PC-9 (cell line): ENCODE results near the gene IFNL1. TPM values are rescaled to one million over a fixed set of nuclear protein-coding genes. Genes with fewer than 3 reads are reported as not detected.

ENCODE experiments used
- Bru-seq: library from RNA; stranded (reverse); fragments of 400-500 nt; gene quantifications from one replicate; lab custom pipeline; 2021; lab: Mats Ljungman, UMichigan
- BruChase-seq, 2 experiments: library from RNA; stranded (reverse); fragments of 400-500 nt; gene quantifications; one replicate each; lab custom pipeline; 2021; lab: Mats Ljungman, UMichigan
- BruUV-seq: library from RNA; stranded (reverse); fragments of 400-500 nt; replicated peaks from 2 replicates; lab custom pipeline; 2021; lab: Mats Ljungman, UMichigan
- CTCF ChIA-PET: fragments of 300-600 bp; sonication (Branson Sonifier 250); formaldehyde crosslinking; loops from one replicate; lab custom pipeline; 2022; ENCODE audit warnings: antibody characterized with exemption; lab: Charles Lee
- POLR2A ChIA-PET: fragments of 300-600 bp; sonication (Branson Sonifier 250); formaldehyde crosslinking; loops from one replicate; lab custom pipeline; 2022; ENCODE audit warnings: antibody characterized with exemption; ENCODE audit not compliant: unreplicated experiment; lab: Charles Lee
- DNase-seq, 2 experiments: peaks; one replicate each; pipeline versions ENCODE4 v3.0.0 to v3.0.0-alpha.2; 2015 to 2022; ENCODE audit warnings: mixed read lengths in 1 of 2
- H2AFZ ChIP-seq: fragments of 200-600 bp; sonication (generic); 2 replicates; pipeline ENCODE4 v1.8.1; 2017; ENCODE audit warnings: antibody characterized with exemption
- H3F3A ChIP-seq: fragments of 200-600 bp; sonication (generic); 2 replicates; pipeline ENCODE4 v1.8.1; 2017; ENCODE audit warnings: antibody characterized with exemption, mild to moderate bottlenecking, low read depth; ENCODE audit not compliant: insufficient read depth
- H3K27ac ChIP-seq: fragments of 200-600 bp; sonication (generic); 2 replicates; pipeline ENCODE4 v1.6.1; 2016; ENCODE audit warnings: mixed run types
- H3K27me3 ChIP-seq: fragments of 200-600 bp; sonication (generic); 2 replicates; pipeline ENCODE4 v1.6.1; 2016; ENCODE audit warnings: low read depth, mixed run types; ENCODE audit not compliant: insufficient read depth
- H3K36me3 ChIP-seq: fragments of 200-600 bp; sonication (generic); 2 replicates; pipeline ENCODE4 v1.6.1; 2016; ENCODE audit warnings: low read depth, mixed run types
- H3K4me1 ChIP-seq: fragments of 200-600 bp; sonication (generic); replicated peaks from 2 replicates; pipeline ENCODE4 v1.6.1; 2016; ENCODE audit warnings: mixed run types; ENCODE audit not compliant: insufficient read depth
- H3K4me2 ChIP-seq: fragments of 200-600 bp; sonication (generic); 2 replicates; pipeline ENCODE4 v1.6.1; 2017; ENCODE audit warnings: mixed run types
- H3K4me3 ChIP-seq: fragments of 200-600 bp; sonication (generic); 2 replicates; pipeline ENCODE4 v1.6.1; 2016; ENCODE audit warnings: mixed run types
- H3K79me2 ChIP-seq: fragments of 200-600 bp; sonication (generic); 2 replicates; pipeline ENCODE4 v1.6.1; 2017; ENCODE audit warnings: low read depth, mixed run types
- H3K9me2 ChIP-seq: fragments of 200-600 bp; sonication (generic); 2 replicates; pipeline ENCODE4 v1.8.1; 2017; ENCODE audit warnings: mild to moderate bottlenecking; ENCODE audit not compliant: insufficient read depth
- H3K9me3 ChIP-seq: fragments of 200-600 bp; sonication (generic); 2 replicates; pipeline ENCODE4 v1.8.1; 2016; ENCODE audit warnings: low read depth; ENCODE audit not compliant: insufficient read depth
- H4K20me1 ChIP-seq: fragments of 200-600 bp; sonication (generic); 2 replicates; pipeline ENCODE4 v1.8.1; 2017; ENCODE audit not compliant: insufficient read depth
- CTCF ChIP-seq: fragments of 200-600 bp; sonication (generic); conservative IDR thresholded peaks from 2 replicates; pipeline ENCODE4 v1.6.1; 2017; ENCODE audit warnings: mixed run types, antibody characterized with exemption, mild to moderate bottlenecking, moderate library complexity
- EZH2 ChIP-seq: fragments of 200-600 bp; sonication (generic); IDR thresholded peaks from 2 replicates; pipeline ENCODE4 v1.8.0; 2017; ENCODE audit warnings: antibody characterized with exemption, low read depth
- intact Hi-C: fragments of 100-400 bp; cut with micrococcal nuclease; formaldehyde crosslinking; loops from one replicate; pipeline ENCODE4 v1.10.0; 2022; ENCODE audit not compliant: unreplicated experiment
- long read RNA-seq: library from polyadenylated mRNA; stranded (forward); transcript quantifications from one replicate; pipeline ENCODE4 v2.0.0, GENCODE V29; 2022
- total RNA-seq: library from RNA; stranded (reverse); gene quantifications from 2 replicates; pipeline ENCODE4 v1.2.3, GENCODE V29; 2021

IFNL1 gene
- not detected in 2 replicates for total RNA-seq
- Bru-seq, nascent RNA: not detected
- not detected for BruChase-seq, experiment 1, labeled RNA remaining after a 2-hour chase
- not detected for BruChase-seq, experiment 2, labeled RNA remaining after a 6-hour chase
- long read RNA-seq: 0 reads

DNA sequence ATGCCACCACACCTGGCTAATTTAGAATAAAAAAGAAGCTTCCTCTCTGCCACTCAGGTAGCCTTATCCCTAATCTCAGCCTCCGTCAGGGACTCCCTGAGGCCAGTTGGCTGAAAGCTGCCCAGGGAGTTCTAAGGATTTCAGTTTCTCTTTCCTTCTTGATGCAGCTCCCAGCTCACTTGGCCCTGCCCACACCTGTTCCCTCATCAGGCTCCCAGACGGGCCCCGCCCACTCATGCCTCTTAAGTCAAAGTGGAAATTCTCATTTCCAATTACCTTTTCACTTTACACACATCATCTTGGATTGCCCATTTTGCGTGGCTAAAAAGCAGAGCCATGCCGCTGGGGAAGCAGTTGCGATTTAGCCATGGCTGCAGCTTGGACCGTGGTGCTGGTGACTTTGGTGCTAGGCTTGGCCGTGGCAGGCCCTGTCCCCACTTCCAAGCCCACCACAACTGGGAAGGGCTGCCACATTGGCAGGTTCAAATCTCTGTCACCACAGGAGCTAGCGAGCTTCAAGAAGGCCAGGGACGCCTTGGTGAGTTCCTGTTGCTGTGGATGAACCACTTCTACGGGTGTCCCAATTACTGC, at the start of gene IFNL1:
Gene IFNL1, plus strand, starts transcription at position 353 of the 591 bp plus-strand sequence. Its CDS starts 15 bp downstream, at position 368.
- no peak within 1 kb of the TSS for H3K27ac ChIP-seq
- no peaks in the 10 kb centered on the region for H4K20me1 ChIP-seq
- BruUV-seq: no TSS peak
- no peaks in the 10 kb centered on the region for H3K27me3 ChIP-seq
- H3F3A ChIP-seq: peaks cover 7% of the 10 kb centered on the region; the same call in 1 of the 2 replicates
- no peak within 1 kb of the TSS for H3K4me2 ChIP-seq
- peaks cover 12% of the 10 kb centered on the region for H3K4me1 ChIP-seq
- H3K36me3 ChIP-seq: no peaks in the 10 kb centered on the region
- H3K9me3 ChIP-seq: no peaks in the 10 kb centered on the region
- CTCF ChIA-PET: interaction anchor here (0.6 kb wide), 2 partner anchors 16 to 51 kb away, joined by 3 read pairs; no protein-coding TSS in a partner anchor
- H3K9me2 ChIP-seq: no peaks in the 10 kb centered on the region
- DNase-seq: peak; percentile 36 to 47
- TF ChIP-seq CTCF: no peak
- TF ChIP-seq EZH2: no peak
- no peak within 1 kb of the TSS for H2AFZ ChIP-seq
- no peaks in the 10 kb centered on the region for H3K79me2 ChIP-seq
- intact Hi-C loops: no loop called here
- POLR2A ChIA-PET: interaction anchor here (0.6 kb wide), 1 partner anchor 14 kb away, joined by 3 read pairs; no protein-coding TSS in a partner anchor
- no peak within 1 kb of the TSS for H3K4me3 ChIP-seq

- Histone ChIP-seq H3K4me1 (no peaks in the 10 kb centered on the region), H3K27ac (no peak overlapping the region), H2AFZ (no peak overlapping the region), H3K4me2 (no peak overlapping the region), H3K79me2 (no peaks in the 10 kb centered on the region), H4K20me1 (no peaks in the 10 kb centered on the region), H3K27me3 (peaks cover 9% of the 10 kb centered on the region; the same call in 1 of the 2 replicates), H3K9me2 (no peaks in the 10 kb centered on the region), H3K9me3 (no peaks in the 10 kb centered on the region), H3K36me3 (no peaks in the 10 kb centered on the region), H3F3A (no peaks in the 10 kb centered on the region), H3K4me3 (no peak overlapping the region)
- no TSS peak for BruUV-seq
- no peak for TF ChIP-seq EZH2
- no peak for TF ChIP-seq CTCF
- CTCF ChIA-PET: interaction anchor here (0.6 kb wide), 1 partner anchor 83 kb away, joined by 6 read pairs; no protein-coding TSS in a partner anchor
- peak in 1 of 2 experiments; percentile 28 for DNase-seq
- intact Hi-C loops: no loop called here
- POLR2A ChIA-PET: no interaction called here
These were observed 49.1 kb upstream of the IFNL1 start for GRCh38 chr19:39246951-39247669.
